HEK293 (cell line): Measurements from ENCODE around the gene CDKAL1.

ENCODE experiments used
- CTCF ChIA-PET: fragments of 350-600 bp; formaldehyde crosslinking; extraction: SDS; loops from one replicate; lab custom pipeline; 2021; ENCODE audit warnings: antibody characterized with exemption; lab: Yijun Ruan, JAX
- POLR2A ChIA-PET: fragments of 300-600 bp; formaldehyde crosslinking; extraction: SDS; loops from one replicate; lab custom pipeline; 2020; ENCODE audit warnings: antibody characterized with exemption, inconsistent platforms; lab: Yijun Ruan, JAX
- H3K27ac ChIP-seq: fragments of 200-500 bp; sonication (Bioruptor generic); 2 replicates; pipeline ENCODE4 v1.5.1; 2014; ENCODE audit warnings: low read depth, low read length, control low read depth, inconsistent platforms; ENCODE audit errors: extremely low read depth
- H3K36me3 ChIP-seq, 2 experiments: fragments of 200-500 bp in 1 of 2; sonication (Bioruptor generic) in 1 of 2; 1 replicate in 1 of 2; 2 replicates in 1 of 2; pipeline ENCODE4 v1.5.1; 2014 to 2017; ENCODE audit warnings: inconsistent platforms in 2 of 2, low read length in 2 of 2; ENCODE audit not compliant: control insufficient read depth in 2 of 2, insufficient read depth in 1 of 2
- H3K4me1 ChIP-seq: fragments of 200-500 bp; sonication (Bioruptor generic); 2 replicates; pipeline ENCODE4 v1.5.1; 2014; ENCODE audit warnings: mild to moderate bottlenecking, low read length, inconsistent platforms; ENCODE audit not compliant: control insufficient read depth, insufficient read depth
- H3K4me3 ChIP-seq: 2 replicates; pipeline ENCODE4 v1.5.1; 2011; ENCODE audit warnings: low read depth, mild to moderate bottlenecking, control low read depth, low read length, moderate library complexity
- H3K9me3 ChIP-seq: fragments of 200-500 bp; sonication (Bioruptor generic); 2 replicates; pipeline ENCODE4 v1.5.1; 2014; ENCODE audit warnings: low read depth, low read length, inconsistent platforms; ENCODE audit not compliant: control insufficient read depth, insufficient read depth
- FEZF1 ChIP-seq: fragments of 450-650 bp; formaldehyde crosslinking; IDR thresholded peaks from 2 replicates; pipeline ENCODE4 v1.5.1; 2016; ENCODE audit warnings: missing biosample characterization, missing genetic modification characterization
- PRDM10 ChIP-seq: fragments of 450-650 bp; formaldehyde crosslinking; IDR thresholded peaks from 2 replicates; pipeline ENCODE4 v1.5.1; 2016; ENCODE audit warnings: missing biosample characterization, missing genetic modification characterization
- REPIN1 ChIP-seq: fragments of 450-650 bp; formaldehyde crosslinking; IDR thresholded peaks from 2 replicates; pipeline ENCODE4 v1.5.1; 2017; ENCODE audit warnings: missing biosample characterization, missing genetic modification characterization, low read depth
- SALL2 ChIP-seq: fragments of 450-650 bp; formaldehyde crosslinking; IDR thresholded peaks from 2 replicates; pipeline ENCODE4 v1.5.0; 2017; ENCODE audit warnings: missing biosample characterization, mild to moderate bottlenecking, missing genetic modification characterization, borderline replicate concordance
- TCF7L2 ChIP-seq: IDR thresholded peaks from 2 replicates; pipeline ENCODE4 v1.6.1; 2011; ENCODE audit warnings: low read depth, mild to moderate bottlenecking, inconsistent platforms, low read length, moderate library complexity, borderline replicate concordance
- ZIC2 ChIP-seq: fragments of 450-650 bp; formaldehyde crosslinking; IDR thresholded peaks from 2 replicates; pipeline ENCODE4 v1.5.1; 2016; ENCODE audit warnings: missing biosample characterization, missing genetic modification characterization
- ZNF157 ChIP-seq: fragments of 450-650 bp; formaldehyde crosslinking; IDR thresholded peaks from 2 replicates; pipeline ENCODE4 v1.5.1; 2016; ENCODE audit warnings: missing biosample characterization, missing genetic modification characterization
- ZNF221 ChIP-seq: fragments of 450-650 bp; formaldehyde crosslinking; IDR thresholded peaks from 2 replicates; pipeline ENCODE4 v1.5.1; 2017; ENCODE audit warnings: missing biosample characterization, missing genetic modification characterization, borderline replicate concordance
- ZNF350 ChIP-seq: fragments of 450-650 bp; formaldehyde crosslinking; IDR thresholded peaks from 2 replicates; pipeline ENCODE4 v1.5.0; 2017; ENCODE audit warnings: missing biosample characterization, mild to moderate bottlenecking, missing genetic modification characterization
- ZNF610 ChIP-seq: fragments of 450-650 bp; formaldehyde crosslinking; IDR thresholded peaks from 2 replicates; pipeline ENCODE4 v1.5.1; 2016; ENCODE audit warnings: missing biosample characterization, missing genetic modification characterization, borderline replicate concordance
- ZNF664 ChIP-seq: fragments of 450-650 bp; formaldehyde crosslinking; IDR thresholded peaks from 2 replicates; pipeline ENCODE4 v1.5.1; 2016; ENCODE audit warnings: missing biosample characterization, missing genetic modification characterization
- ZNF677 ChIP-seq: fragments of 450-650 bp; IDR thresholded peaks from 2 replicates; pipeline ENCODE4 v1.5.0; 2018; ENCODE audit warnings: missing biosample characterization, mild to moderate bottlenecking, missing genetic modification characterization, moderate library complexity
- ZNF704 ChIP-seq: fragments of 450-650 bp; formaldehyde crosslinking; IDR thresholded peaks from 2 replicates; pipeline ENCODE4 v1.5.1; 2016; ENCODE audit warnings: missing biosample characterization, missing genetic modification characterization
- ZNF747 ChIP-seq: fragments of 450-650 bp; formaldehyde crosslinking; IDR thresholded peaks from 2 replicates; pipeline ENCODE4 v1.5.1; 2016; ENCODE audit warnings: missing biosample characterization, missing genetic modification characterization
- ZNF768 ChIP-seq: fragments of 450-650 bp; formaldehyde crosslinking; IDR thresholded peaks from 2 replicates; pipeline ENCODE4 v1.5.1; 2018; ENCODE audit warnings: missing biosample characterization, mild to moderate bottlenecking, missing genetic modification characterization
- TF ChIP-seq, protein P1 (sequence below): fragments of 450-650 bp; formaldehyde crosslinking; conservative IDR thresholded peaks from 2 replicates; pipeline ENCODE4 v1.5.1; 2016; ENCODE audit warnings: low read depth, missing biosample characterization, missing genetic modification characterization
- TF ChIP-seq, protein P2 (sequence below): fragments of 450-650 bp; formaldehyde crosslinking; IDR thresholded peaks from 2 replicates; pipeline ENCODE4; 2016; ENCODE audit warnings: missing biosample characterization, missing genetic modification characterization
- TF ChIP-seq, protein P3 (sequence below): fragments of 450-650 bp; IDR thresholded peaks from 2 replicates; pipeline ENCODE4 v1.5.1; 2018; ENCODE audit warnings: missing biosample characterization, mild to moderate bottlenecking, missing genetic modification characterization

CDKAL1 gene

GRCh38 chr6:20572940-20573339 is 38.7 kb downstream of the CDKAL1 start:
- peaks cover 0 to 7% of the 10 kb centered on the region in 2 experiments; a peak in 2 of 3 replicates for H3K36me3 ChIP-seq
- H3K9me3 ChIP-seq = no peaks in the 10 kb centered on the region
- ChIA-PET CTCF (interaction anchor here (1.0 to 2.9 kb wide), 2 partner anchors 8 to 46 kb away, joined by 5 to 12 read pairs; no protein-coding TSS in a partner anchor), POLR2A (no interaction called here)
- peak; percentile 15; the same call in 1 of the 2 replicates for TF ChIP-seq FEZF1
- no peak for TF ChIP-seq ZNF747 (tag by site-specific recombination)
- TF ChIP-seq PRDM10 (tag by site-specific recombination) = no peak
- no peak for TF ChIP-seq ZNF350 (tag by site-specific recombination)
- TF ChIP-seq, protein P1, sequence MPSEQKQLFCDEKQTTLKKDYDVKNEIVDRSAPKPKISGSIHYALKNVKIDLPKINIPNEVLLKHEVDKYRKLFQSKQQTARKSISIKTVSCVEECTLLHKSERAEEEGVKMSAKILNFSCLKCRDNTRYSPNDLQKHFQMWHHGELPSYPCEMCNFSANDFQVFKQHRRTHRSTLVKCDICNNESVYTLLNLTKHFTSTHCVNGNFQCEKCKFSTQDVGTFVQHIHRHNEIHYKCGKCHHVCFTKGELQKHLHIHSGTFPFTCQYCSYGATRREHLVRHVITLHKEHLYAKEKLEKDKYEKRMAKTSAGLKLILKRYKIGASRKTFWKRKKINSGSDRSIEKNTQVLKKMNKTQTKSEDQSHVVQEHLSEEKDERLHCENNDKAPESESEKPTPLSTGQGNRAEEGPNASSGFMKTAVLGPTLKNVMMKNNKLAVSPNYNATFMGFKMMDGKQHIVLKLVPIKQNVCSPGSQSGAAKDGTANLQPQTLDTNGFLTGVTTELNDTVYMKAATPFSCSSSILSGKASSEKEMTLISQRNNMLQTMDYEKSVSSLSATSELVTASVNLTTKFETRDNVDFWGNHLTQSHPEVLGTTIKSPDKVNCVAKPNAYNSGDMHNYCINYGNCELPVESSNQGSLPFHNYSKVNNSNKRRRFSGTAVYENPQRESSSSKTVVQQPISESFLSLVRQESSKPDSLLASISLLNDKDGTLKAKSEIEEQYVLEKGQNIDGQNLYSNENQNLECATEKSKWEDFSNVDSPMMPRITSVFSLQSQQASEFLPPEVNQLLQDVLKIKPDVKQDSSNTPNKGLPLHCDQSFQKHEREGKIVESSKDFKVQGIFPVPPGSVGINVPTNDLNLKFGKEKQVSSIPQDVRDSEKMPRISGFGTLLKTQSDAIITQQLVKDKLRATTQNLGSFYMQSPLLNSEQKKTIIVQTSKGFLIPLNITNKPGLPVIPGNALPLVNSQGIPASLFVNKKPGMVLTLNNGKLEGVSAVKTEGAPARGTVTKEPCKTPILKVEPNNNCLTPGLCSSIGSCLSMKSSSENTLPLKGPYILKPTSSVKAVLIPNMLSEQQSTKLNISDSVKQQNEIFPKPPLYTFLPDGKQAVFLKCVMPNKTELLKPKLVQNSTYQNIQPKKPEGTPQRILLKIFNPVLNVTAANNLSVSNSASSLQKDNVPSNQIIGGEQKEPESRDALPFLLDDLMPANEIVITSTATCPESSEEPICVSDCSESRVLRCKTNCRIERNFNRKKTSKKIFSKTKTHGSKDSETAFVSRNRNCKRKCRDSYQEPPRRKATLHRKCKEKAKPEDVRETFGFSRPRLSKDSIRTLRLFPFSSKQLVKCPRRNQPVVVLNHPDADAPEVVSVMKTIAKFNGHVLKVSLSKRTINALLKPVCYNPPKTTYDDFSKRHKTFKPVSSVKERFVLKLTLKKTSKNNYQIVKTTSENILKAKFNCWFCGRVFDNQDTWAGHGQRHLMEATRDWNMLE (tag by site-specific recombination) = 0 out of 2 replicates have a peak, but pooled peaks have one; percentile 15
- TF ChIP-seq ZIC2 (tag by site-specific recombination) = no peak
- peak; percentile 67; the same call in 1 of the 2 replicates for TF ChIP-seq ZNF664
- TF ChIP-seq ZNF221 = no peak
- peaks cover 17% of the 10 kb centered on the region for H3K4me1 ChIP-seq
- H3K27ac ChIP-seq = no peak overlapping the region
- no peak overlapping the region for H3K4me3 ChIP-seq

DNA sequence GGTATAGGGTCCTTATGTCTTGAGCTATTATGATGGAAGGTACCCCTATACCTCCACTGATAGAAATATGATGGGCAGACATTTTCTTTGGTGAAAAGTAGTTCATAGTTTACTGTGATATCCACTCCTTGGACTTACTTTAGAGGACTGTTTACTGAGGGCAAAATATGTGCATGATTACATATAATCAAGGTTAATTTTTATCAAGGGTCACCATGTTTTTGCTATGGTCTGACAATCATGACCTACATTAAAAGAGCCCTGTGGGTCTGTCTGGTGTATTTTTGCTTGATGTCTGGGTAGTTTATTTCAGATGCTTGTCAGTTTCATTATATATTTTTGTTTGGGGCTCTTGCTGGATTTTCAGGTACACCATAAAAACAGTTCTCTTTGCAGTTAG is 40.1 kb downstream of the CDKAL1 start:
- ChIA-PET CTCF (interaction anchor here (0.6 to 2.9 kb wide), 3 partner anchors 10 to 38 kb away, joined by 3 to 12 read pairs (median 3); no protein-coding TSS in a partner anchor), POLR2A (no interaction called here)
- peaks cover 17% of the 10 kb centered on the region for H3K4me1 ChIP-seq
- no peaks in the 10 kb centered on the region for H3K9me3 ChIP-seq
- no peak overlapping the region for H3K27ac ChIP-seq
- peaks cover 0 to 7% of the 10 kb centered on the region in 2 experiments; a peak in 1 of 3 replicates for H3K36me3 ChIP-seq
- H3K4me3 ChIP-seq = no peak overlapping the region
- TF ChIP-seq ZNF157 (tag by site-specific recombination) = no peak
- TF ChIP-seq ZNF704 (tag by site-specific recombination) = no peak
- TF ChIP-seq ZNF221 = no peak
- TF ChIP-seq SALL2 (tag by site-specific recombination) = no peak
- TF ChIP-seq, protein P2, sequence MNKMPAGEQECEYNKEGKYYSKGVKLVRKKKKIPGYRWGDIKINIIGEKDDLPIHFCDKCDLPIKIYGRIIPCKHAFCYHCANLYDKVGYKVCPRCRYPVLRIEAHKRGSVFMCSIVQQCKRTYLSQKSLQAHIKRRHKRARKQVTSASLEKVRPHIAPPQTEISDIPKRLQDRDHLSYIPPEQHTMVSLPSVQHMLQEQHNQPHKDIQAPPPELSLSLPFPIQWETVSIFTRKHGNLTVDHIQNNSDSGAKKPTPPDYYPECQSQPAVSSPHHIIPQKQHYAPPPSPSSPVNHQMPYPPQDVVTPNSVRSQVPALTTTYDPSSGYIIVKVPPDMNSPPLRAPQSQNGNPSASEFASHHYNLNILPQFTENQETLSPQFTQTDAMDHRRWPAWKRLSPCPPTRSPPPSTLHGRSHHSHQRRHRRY = no peak
- TF ChIP-seq TCF7L2 = no peak
- no peak for TF ChIP-seq ZNF677 (tag by site-specific recombination)
- no peak for TF ChIP-seq ZNF768 (tag by site-specific recombination)
- no peak for TF ChIP-seq REPIN1 (tag by site-specific recombination)
- no peak for TF ChIP-seq ZNF610 (tag by site-specific recombination)
- TF ChIP-seq, protein P3, sequence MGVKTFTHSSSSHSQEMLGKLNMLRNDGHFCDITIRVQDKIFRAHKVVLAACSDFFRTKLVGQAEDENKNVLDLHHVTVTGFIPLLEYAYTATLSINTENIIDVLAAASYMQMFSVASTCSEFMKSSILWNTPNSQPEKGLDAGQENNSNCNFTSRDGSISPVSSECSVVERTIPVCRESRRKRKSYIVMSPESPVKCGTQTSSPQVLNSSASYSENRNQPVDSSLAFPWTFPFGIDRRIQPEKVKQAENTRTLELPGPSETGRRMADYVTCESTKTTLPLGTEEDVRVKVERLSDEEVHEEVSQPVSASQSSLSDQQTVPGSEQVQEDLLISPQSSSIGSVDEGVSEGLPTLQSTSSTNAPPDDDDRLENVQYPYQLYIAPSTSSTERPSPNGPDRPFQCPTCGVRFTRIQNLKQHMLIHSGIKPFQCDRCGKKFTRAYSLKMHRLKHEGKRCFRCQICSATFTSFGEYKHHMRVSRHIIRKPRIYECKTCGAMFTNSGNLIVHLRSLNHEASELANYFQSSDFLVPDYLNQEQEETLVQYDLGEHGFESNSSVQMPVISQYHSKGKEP = no peak
